HG03432 (cell line): Measurements from ENCODE around the gene LRRC38.
"Not testable (repeated sequence)": the region's sequence is repeated elsewhere in the genome, so short reads cannot be mapped to it uniquely, and the experiment has no call there.

Experiments used
- ATAC-seq: cut with Tn5 transposase; IDR thresholded peaks from one replicate; pipeline ENCODE4 v1.9.1; 2021; ENCODE audit warnings: mild to moderate bottlenecking, moderate library complexity; ENCODE audit not compliant: unreplicated experiment

Gene LRRC38

GRCh38 chr1:13465515-13465914 lies 48.3 kb downstream of the LRRC38 start:
- no peak for ATAC-seq

GRCh38 chr1:13462682-13463081 lies 51.1 kb downstream of the LRRC38 start:
- no peak for ATAC-seq

GRCh38 chr1:13461977-13462376 lies 51.8 kb downstream of the LRRC38 start:
- no peak for ATAC-seq

GRCh38 chr1:13456904-13457532 lies 56.8 kb downstream of the LRRC38 start:
- no peak for ATAC-seq

GRCh38 chr1:13451399-13451965 lies 62.3 kb downstream of the LRRC38 start:
- ATAC-seq = no peak

GRCh38 chr1:13450204-13450603 lies 63.6 kb downstream of the LRRC38 start:
- no peak for ATAC-seq

GRCh38 chr1:13443335-13443979 lies 70.3 kb downstream of the LRRC38 start:
- ATAC-seq = no peak

GRCh38 chr1:13439104-13439783 lies 74.6 kb downstream of the LRRC38 start:
- ATAC-seq = not testable (repeated sequence)

GRCh38 chr1:13435458-13435857 lies 78.3 kb downstream of the LRRC38 start:
- no peak for ATAC-seq

- ATAC-seq = not testable (repeated sequence)
Measured at GRCh38 chr1:13433694-13434358, 80.0 kb downstream of the LRRC38 start.

GRCh38 chr1:13432251-13432650 lies 81.6 kb downstream of the LRRC38 start:
- no peak for ATAC-seq

- no peak for ATAC-seq
Measured at GRCh38 chr1:13430495-13430894, 83.3 kb downstream of the LRRC38 start.
